Activated naive CD8-positive, alpha-beta T cell treated with anti-CD3 and anti-CD28 coated beads, Interleukin-2, amount 50 U/mL, for 16 hours (primary cell): ENCODE measurements around the gene CCL5.

Source experiments
- DNase-seq: peaks from one replicate; pipeline ENCODE4 v3.0.0-alpha.2; 2020; ENCODE audit warnings: low read depth, low spot score

CCL5 gene

GRCh38 chr17:35879773-35880654 is at the start of gene CCL5:
Gene CCL5, minus strand, starts transcription at chr17:35880360.
- DNase-seq = no peak

DNA sequence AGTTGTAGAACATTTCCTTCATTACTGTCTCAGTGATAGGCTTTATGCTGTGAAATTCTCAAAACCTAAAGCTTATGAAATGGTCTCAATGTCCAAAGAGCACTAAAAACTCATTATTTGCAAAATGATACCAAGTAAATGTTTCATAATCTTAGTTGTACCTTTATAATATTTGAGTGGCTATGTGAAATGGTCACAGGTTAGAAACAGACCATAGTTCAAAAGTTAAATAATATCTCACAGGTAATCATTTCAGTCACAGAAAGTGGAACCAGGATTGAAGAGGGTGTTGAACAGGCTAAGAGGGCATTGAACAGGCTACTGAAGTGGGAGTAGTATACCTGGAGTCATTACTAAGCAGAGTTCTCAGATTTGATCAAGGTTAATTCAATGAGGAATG is 47.6 kb upstream of the CCL5 start:
- no peak for DNase-seq

- no peak for DNase-seq
Observed at GRCh38 chr17:35923609-35924114, 43.5 kb upstream of the CCL5 start.

DNA sequence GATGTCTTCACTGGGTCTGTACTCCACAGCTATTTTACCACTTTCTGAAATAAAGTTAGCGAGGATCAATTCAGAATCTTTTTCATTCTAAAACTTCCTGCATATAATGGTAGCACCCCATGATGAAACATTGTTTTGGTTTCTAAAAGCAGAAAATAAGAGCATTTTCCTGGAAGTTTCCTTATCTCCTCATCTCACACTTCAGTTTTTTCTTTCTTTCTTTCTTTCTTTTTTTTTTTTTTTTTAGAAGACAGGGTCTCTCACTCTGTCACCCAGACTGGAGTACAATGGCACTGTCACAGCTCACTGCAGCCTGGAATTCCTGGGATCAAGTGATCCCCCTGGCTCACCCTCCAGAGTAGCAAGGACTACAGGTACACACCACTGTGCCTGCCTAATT is 40.1 kb upstream of the CCL5 start:
- DNase-seq = no peak

- no peak for DNase-seq
Observed at GRCh38 chr17:35918665-35919064, 38.5 kb upstream of the CCL5 start.

DNA sequence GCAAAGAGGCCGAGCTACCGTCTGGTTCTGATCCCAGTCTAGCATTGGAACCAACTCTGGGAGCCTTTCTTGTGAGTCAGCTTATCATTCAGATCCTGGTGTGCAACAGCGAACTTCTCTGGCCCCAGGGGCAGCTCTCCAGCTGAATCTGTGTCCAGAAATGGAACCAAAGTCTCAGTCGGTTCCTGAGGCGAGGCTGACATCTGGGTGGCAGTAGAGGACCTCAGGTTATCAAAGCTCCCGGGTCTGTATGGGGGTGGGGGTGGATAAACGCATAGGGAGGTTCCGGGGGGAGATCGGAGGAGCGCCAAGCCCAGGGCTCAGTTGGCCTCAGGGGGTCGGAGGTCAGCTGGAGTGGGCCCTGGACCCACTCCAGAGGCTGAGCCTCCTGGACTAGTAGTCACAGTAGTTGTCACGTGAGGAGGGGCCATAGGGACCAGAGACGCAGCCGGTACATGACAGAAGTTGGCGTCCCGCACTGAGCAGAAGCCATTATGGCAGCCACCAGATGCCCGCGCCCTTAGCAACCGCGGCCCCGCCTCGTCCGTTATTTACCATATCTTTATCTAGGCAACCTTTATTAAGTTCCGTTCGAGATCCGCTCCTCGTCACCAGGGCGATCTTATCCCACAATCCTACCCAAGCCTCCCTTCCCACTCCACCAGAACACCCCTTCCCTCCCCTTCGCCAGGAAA is 37.5 kb upstream of the CCL5 start:
- no peak for DNase-seq

GRCh38 chr17:35915153-35915964 is 35.2 kb upstream of the CCL5 start:
- DNase-seq = no peak

GRCh38 chr17:35914354-35914753 is 34.2 kb upstream of the CCL5 start:
- DNase-seq = no peak

DNA sequence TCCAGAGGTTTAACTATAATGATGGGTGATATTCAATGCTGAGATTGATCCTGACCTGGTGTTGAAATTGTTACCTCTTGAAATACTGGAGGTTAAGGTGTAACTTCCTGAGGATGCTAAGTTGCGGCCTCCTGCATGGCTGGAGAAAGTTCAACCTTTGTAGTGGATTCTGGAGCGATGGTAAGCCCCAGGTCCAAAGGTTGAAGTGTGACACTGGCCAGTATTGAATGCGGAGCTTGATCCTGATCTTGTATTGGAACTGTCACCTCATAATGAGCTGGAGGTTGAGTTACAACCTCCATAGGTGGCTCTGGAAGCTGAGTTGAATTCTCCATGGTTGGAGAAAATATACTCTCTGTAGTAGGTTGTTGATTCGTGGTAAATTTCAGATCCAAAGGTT is 33.4 kb upstream of the CCL5 start:
- DNase-seq = no peak

- DNase-seq = no peak
Observed at GRCh38 chr17:35912942-35913341, 32.8 kb upstream of the CCL5 start.

- DNase-seq = no peak
Observed at GRCh38 chr17:35912339-35912912, 32.3 kb upstream of the CCL5 start.

GRCh38 chr17:35909408-35909807 is 29.2 kb upstream of the CCL5 start:
- DNase-seq = no peak

DNA sequence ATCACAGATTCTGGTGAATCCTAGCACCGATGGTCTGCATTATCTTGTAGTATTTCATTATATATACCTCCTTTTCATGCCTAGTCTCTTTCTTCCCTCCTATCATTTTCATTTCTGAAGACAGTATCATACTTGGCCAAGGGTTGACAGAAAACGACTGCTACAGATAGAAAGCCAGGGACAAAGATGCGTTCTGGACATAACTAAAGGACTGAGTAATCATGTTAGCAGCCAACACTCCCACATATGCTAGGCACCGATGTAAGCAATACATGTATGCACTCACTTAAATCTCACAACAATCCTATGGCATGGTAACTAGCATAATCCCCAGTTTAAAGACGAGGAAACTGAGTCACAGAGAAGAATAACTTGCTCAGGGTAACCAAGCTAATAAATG is 27.5 kb upstream of the CCL5 start:
- no peak for DNase-seq

DNA sequence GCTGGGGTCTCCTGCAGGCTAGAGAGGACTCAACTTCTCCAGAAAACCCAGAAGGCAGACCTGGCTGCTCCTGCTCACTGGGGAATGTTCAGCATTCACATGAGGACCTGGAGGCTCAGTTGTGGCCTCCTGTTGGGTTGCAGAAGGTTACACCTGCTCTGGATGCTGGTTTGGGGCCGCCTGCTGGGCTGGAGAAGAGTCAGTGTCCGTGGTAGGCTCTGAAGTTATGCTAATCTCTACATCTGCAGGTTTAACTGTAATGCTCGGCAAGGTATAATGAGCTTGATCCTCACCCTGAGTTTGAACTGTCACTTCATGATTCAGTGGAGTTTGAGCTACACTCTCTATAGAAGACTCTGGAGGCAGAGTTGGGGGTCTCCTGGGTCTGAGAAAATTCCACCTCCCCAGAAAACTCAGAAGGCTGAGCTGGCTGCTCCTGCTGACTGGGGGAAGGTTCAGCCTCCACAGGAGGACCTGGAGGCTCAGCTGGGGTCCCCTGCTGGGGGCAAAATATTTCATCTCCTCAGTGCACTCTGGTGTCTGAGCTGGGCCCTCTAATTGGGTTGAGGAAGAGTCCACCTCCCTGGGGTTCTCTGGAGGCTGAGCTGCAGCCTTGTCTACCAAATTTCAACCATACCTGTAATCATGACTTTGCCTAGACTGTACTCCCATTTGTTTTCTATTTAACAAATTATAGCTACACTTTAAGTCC is 26.9 kb upstream of the CCL5 start:
- no peak for DNase-seq

- DNase-seq = no peak
Observed at GRCh38 chr17:35906191-35906925, 26.2 kb upstream of the CCL5 start.

GRCh38 chr17:35903451-35903850 is 23.3 kb upstream of the CCL5 start:
- no peak for DNase-seq

DNA sequence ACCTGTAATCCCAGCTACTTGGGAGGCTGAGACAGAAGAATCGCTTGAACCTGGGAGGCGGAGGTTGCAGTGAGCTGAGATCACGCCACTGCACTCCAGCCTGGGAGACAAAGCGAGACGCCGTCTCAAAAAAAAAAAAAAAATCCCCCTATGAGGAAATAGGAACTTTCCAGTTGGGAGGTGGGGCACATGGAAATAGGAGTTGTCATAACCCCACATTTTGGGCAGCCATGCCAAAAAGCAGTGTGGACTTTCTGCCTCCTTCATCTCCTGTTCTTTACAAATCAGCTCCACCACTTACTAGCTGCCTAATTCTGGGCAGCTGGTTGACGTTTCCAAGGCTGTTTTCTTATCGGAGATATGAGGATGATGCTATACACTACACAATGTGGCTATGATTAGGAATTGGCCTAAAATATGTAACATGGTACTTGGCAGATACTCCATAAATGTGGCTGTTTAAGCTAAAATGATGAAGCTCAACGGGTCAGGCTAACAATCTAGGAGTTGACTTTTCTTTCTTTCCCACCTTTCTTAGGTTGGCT is 21.5 kb upstream of the CCL5 start:
- no peak for DNase-seq

- no peak for DNase-seq
Observed at GRCh38 chr17:35900708-35901480, 20.7 kb upstream of the CCL5 start.

DNA sequence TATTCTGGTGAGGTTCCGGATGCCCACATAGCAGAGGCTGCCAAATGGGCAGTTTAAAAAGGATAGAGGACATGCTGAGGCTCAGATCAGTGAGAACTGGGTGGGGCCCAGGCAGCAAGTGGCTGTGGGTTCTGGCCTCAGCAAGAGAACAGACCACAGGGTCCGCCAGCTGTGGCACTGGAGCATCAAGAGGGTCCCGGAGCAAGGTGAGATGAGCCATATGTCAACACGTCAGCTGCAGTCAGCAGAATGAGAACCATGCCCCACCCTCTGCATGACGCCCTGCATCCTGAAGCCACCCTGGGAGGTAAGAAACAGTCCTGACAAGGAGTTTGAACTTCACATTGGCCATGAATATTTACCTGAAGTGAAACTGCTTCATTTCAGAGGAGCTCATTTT is 20.1 kb upstream of the CCL5 start:
- DNase-seq = no peak
